ENCODE results near the gene TRIM66. TPM values are rescaled to one million over a fixed set of nuclear protein-coding genes. Genes with fewer than 3 reads are reported as not detected.

TRIM66 gene
- total and polyA plus RNA-seq, 10 of the 15 experiments (the other 5 are each of a cell fraction or from before 2014, with no cell fraction given) = 1.7 to 14.5 (median 7.4) TPM

- TF ChIP-seq CEBPB (IDR thresholded peaks at IDR 0.05; ENCODE audit: borderline replicate concordance in 1 of 2, low read depth in 2 of 2, low read length in 2 of 2) = no peak
- peak; percentile 39; the same call in 1 of the 2 replicates for TF ChIP-seq CBFB (IDR thresholded peaks at IDR 0.05; ENCODE audit: low read depth)
- no peak for TF ChIP-seq E2F8 (IDR thresholded peaks at IDR 0.05; ENCODE audit: low read depth, partially characterized antibody)
- TF ChIP-seq IKZF1 (conservative IDR thresholded peaks at IDR 0.05) = peak; percentile 82
- no peak for TF ChIP-seq SMAD5 (IDR thresholded peaks at IDR 0.05; ENCODE audit: low read depth)
- no peak for TF ChIP-seq STAT3 (IDR thresholded peaks at IDR 0.05; ENCODE audit: low read depth, low read length)
- TF ChIP-seq PRDM15 (CRISPR knock-in tag; IDR thresholded peaks at IDR 0.05) = no peak
- no peak for TF ChIP-seq CHD1 (IDR thresholded peaks at IDR 0.05; ENCODE audit: low read depth, low read length)
- TF ChIP-seq ATF7 (IDR thresholded peaks at IDR 0.05; ENCODE audit: low read depth) = no peak
- no peak for TF ChIP-seq YBX1 (IDR thresholded peaks at IDR 0.05)
- TF ChIP-seq LARP7 (IDR thresholded peaks at IDR 0.05) = peak; percentile 90
- peak; percentile 86 for TF ChIP-seq MAX (IDR thresholded peaks at IDR 0.05; ENCODE audit: low read depth, low read length)
- peak; percentile 94 for TF ChIP-seq USF1 (IDR thresholded peaks at IDR 0.05; ENCODE audit: borderline replicate concordance, extremely low read length, insufficient read depth, low read depth, low read length)
- TF ChIP-seq KDM1A (IDR thresholded peaks at IDR 0.05; ENCODE audit: borderline replicate concordance) = no peak
- TF ChIP-seq SMC3 (IDR thresholded peaks at IDR 0.05; ENCODE audit: borderline replicate concordance, low read length) = no peak
- TF ChIP-seq HDGF (IDR thresholded peaks at IDR 0.05) = no peak
- TF ChIP-seq ASH2L (IDR thresholded peaks at IDR 0.05; ENCODE audit: borderline replicate concordance, low read depth) = peak; percentile 75; the same call in 1 of the 2 replicates
- peak; percentile 53; the same call in 1 of the 2 replicates for TF ChIP-seq SMARCA5 (IDR thresholded peaks at IDR 0.05)
- peak; percentile 93 for TF ChIP-seq RAD51 (IDR thresholded peaks at IDR 0.05)
- no peak for TF ChIP-seq POLR2AphosphoS2 (IDR thresholded peaks at IDR 0.05; ENCODE audit: low read depth, low read length)
- no peak for TF ChIP-seq BRCA1 (IDR thresholded peaks at IDR 0.05; ENCODE audit: low read depth, low read length)
- TF ChIP-seq SREBF1 (IDR thresholded peaks at IDR 0.05; ENCODE audit: low read length) = no peak
These were observed 88.2 kb downstream of the TRIM66 start, which contains the start of gene STK33 (continued) for GRCh38 chr11:8593935-8594909.

Data from GM12878 (cell line).